ENCODE results near the gene KPNA5.
A peak's percentile ranks its signal among the peaks of the same experiment; 100 is the strongest.
"Not testable (repeated sequence)": the region's sequence is repeated elsewhere in the genome, so short reads cannot be mapped to it uniquely, and the experiment has no call there.

Gene KPNA5

DNA sequence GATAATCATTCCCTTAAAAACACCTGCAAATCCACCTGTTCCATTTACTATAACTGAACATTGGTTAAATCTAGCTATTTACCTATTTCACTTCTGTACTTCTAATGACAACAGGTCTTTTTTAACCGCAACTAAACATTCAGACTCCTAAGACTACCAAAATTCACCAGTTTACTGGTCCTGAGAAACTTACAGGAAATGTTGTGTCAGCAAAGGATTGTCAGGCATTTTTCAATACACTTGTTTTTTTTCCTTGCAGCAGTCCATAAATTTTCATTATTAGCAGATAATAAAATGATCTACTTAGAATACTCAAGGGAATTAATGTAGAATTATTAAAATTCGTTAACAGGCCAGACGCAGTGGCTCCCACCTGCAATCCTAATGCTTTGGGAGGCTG is 17.7 kb upstream of the KPNA5 start:
- Histone ChIP-seq H3K23ac (ENCODE audit: low read length) (no peak overlapping the region), H2AK5ac (ENCODE audit: low read length) (no peak overlapping the region), H2BK5ac (ENCODE audit: low read depth, low read length, poor library complexity) (no peak overlapping the region), H3K14ac (ENCODE audit: low read length) (no peak overlapping the region), H3K4me2 (ENCODE audit: low read length) (no peak overlapping the region), H4K91ac (ENCODE audit: low read depth, low read length) (no peak overlapping the region), H3K4ac (ENCODE audit: low read depth, low read length) (no peak overlapping the region), H3K79me2 (ENCODE audit: control insufficient read depth, insufficient read depth, low read length, poor library complexity) (peaks cover 6% of the 10 kb centered on the region), H3K27ac (ENCODE audit: low read depth, low read length) (no peak overlapping the region), H2AFZ (ENCODE audit: insufficient read depth, low read length, poor library complexity) (no peak overlapping the region), H3K9me3 (ENCODE audit: insufficient read depth, low read depth, low read length) (no peaks in the 10 kb centered on the region), H3K36me3 (ENCODE audit: control insufficient read depth in 1 of 2, insufficient read depth in 2 of 2, low read length in 2 of 2) (no peaks in the 10 kb centered on the region), H2BK120ac (ENCODE audit: insufficient read depth, low read length, poor library complexity) (no peak overlapping the region), H3K27me3 (ENCODE audit: insufficient read depth, low read length) (no peaks in the 10 kb centered on the region), H3K79me1 (ENCODE audit: low read length) (peaks cover 3% of the 10 kb centered on the region), H4K8ac (ENCODE audit: low read depth, low read length) (no peak overlapping the region), H3K4me3 (ENCODE audit: low read depth, low read length) (no peak overlapping the region), H2BK12ac (ENCODE audit: low read length) (no peak overlapping the region), H3K4me1 (ENCODE audit: control insufficient read depth in 1 of 2, insufficient read depth in 2 of 2, low read length in 2 of 2) (peaks cover 0 to 2% of the 10 kb centered on the region in 2 experiments), H3K18ac (ENCODE audit: low read length) (no peak overlapping the region), H3K9ac (ENCODE audit: low read length) (no peak overlapping the region), H4K12ac (ENCODE audit: low read depth, low read length) (no peak overlapping the region)
- no peak for DNase-seq
- WGBS (ENCODE audit: extremely low coverage, insufficient coverage, insufficient read length): no CpG with 5 or more reads among the region's 3 CpGs

DNA sequence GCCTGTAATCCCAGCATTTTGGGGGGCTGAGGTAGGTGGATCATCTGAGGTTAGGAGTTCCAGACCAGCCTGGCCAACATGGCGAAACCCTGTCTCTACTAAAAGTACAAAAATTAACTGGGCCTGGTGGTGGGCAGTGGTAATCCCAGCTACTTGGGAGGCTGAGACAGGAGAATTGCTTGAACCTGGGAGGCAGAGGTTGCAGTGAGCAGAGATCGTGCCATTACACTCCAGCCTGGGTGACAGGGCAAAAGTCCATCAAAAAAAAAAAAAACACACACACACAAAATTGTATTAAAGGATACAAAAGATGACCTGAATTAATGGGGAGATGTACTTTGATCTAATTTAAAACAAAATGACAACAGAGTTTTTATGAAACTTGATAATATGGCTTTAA is 16.8 kb upstream of the KPNA5 start:
- not testable (repeated sequence) for H3K18ac ChIP-seq (ENCODE audit: low read length); H3K36me3 ChIP-seq (ENCODE audit: control insufficient read depth in 1 of 2, insufficient read depth in 2 of 2, low read length in 2 of 2); H2BK12ac ChIP-seq (ENCODE audit: low read length); H3K4me2 ChIP-seq (ENCODE audit: low read length); H3K4me1 ChIP-seq (ENCODE audit: control insufficient read depth in 1 of 2, insufficient read depth in 2 of 2, low read length in 2 of 2); H3K9ac ChIP-seq (ENCODE audit: low read length); H2AFZ ChIP-seq (ENCODE audit: insufficient read depth, low read length, poor library complexity); H2BK5ac ChIP-seq (ENCODE audit: low read depth, low read length, poor library complexity); H2AK5ac ChIP-seq (ENCODE audit: low read length); H3K9me3 ChIP-seq (ENCODE audit: insufficient read depth, low read depth, low read length); H4K91ac ChIP-seq (ENCODE audit: low read depth, low read length); DNase-seq; H3K79me1 ChIP-seq (ENCODE audit: low read length); H3K27me3 ChIP-seq (ENCODE audit: insufficient read depth, low read length); H3K79me2 ChIP-seq (ENCODE audit: control insufficient read depth, insufficient read depth, low read length, poor library complexity); H3K23ac ChIP-seq (ENCODE audit: low read length); H2BK120ac ChIP-seq (ENCODE audit: insufficient read depth, low read length, poor library complexity); H3K14ac ChIP-seq (ENCODE audit: low read length); H4K8ac ChIP-seq (ENCODE audit: low read depth, low read length); H4K12ac ChIP-seq (ENCODE audit: low read depth, low read length); H3K4me3 ChIP-seq (ENCODE audit: low read depth, low read length); H3K27ac ChIP-seq (ENCODE audit: low read depth, low read length)
- H3K4ac ChIP-seq (ENCODE audit: low read depth, low read length): peak overlapping the region; percentile 79
- WGBS (ENCODE audit: extremely low coverage, insufficient coverage, insufficient read length): no CpG with 5 or more reads among the region's 2 CpGs

DNA sequence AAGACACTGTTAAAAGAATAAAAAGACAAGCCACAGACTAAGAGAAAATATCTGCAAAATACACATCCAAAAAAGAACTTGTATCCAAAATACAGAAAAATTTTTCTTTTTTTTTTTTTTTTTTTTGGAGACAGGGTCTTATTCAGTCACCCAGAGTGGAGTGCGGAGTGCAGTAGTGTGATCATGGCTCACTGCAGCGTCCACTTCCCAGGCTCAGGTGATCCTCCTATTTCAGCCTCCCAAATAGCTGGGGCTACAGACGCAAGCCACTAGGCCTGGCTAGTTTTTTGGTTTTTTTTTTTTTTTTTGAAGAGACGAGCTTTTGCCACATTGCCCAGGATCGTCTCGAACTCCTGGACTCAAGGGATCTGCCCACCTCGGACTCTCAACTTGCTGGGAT is 15.5 kb upstream of the KPNA5 start:
- H2AFZ ChIP-seq (ENCODE audit: insufficient read depth, low read length, poor library complexity): no peak overlapping the region
- H3K18ac ChIP-seq (ENCODE audit: low read length): no peak overlapping the region
- H3K27ac ChIP-seq (ENCODE audit: low read depth, low read length): no peak overlapping the region
- no peak overlapping the region for H3K14ac ChIP-seq (ENCODE audit: low read length)
- H3K9me3 ChIP-seq (ENCODE audit: insufficient read depth, low read depth, low read length): no peaks in the 10 kb centered on the region
- H2AK5ac ChIP-seq (ENCODE audit: low read length): no peak overlapping the region
- H4K8ac ChIP-seq (ENCODE audit: low read depth, low read length): no peak overlapping the region
- H2BK5ac ChIP-seq (ENCODE audit: low read depth, low read length, poor library complexity): no peak overlapping the region
- no peak overlapping the region for H2BK120ac ChIP-seq (ENCODE audit: insufficient read depth, low read length, poor library complexity)
- no peaks in the 10 kb centered on the region for H3K36me3 ChIP-seq (ENCODE audit: control insufficient read depth in 1 of 2, insufficient read depth in 2 of 2, low read length in 2 of 2)
- no peak for DNase-seq
- no peak overlapping the region for H3K4me3 ChIP-seq (ENCODE audit: low read depth, low read length)
- H4K12ac ChIP-seq (ENCODE audit: low read depth, low read length): no peak overlapping the region
- H3K4me1 ChIP-seq (ENCODE audit: control insufficient read depth in 1 of 2, insufficient read depth in 2 of 2, low read length in 2 of 2): peaks cover 0 to 2% of the 10 kb centered on the region in 2 experiments
- no peak overlapping the region for H4K91ac ChIP-seq (ENCODE audit: low read depth, low read length)
- no peaks in the 10 kb centered on the region for H3K27me3 ChIP-seq (ENCODE audit: insufficient read depth, low read length)
- H2BK12ac ChIP-seq (ENCODE audit: low read length): no peak overlapping the region
- no peak overlapping the region for H3K4me2 ChIP-seq (ENCODE audit: low read length)
- no peak overlapping the region for H3K9ac ChIP-seq (ENCODE audit: low read length)
- peaks cover 8% of the 10 kb centered on the region for H3K79me2 ChIP-seq (ENCODE audit: control insufficient read depth, insufficient read depth, low read length, poor library complexity)
- WGBS (ENCODE audit: extremely low coverage, insufficient coverage, insufficient read length): no CpG with 5 or more reads among the region's 7 CpGs
- no peak overlapping the region for H3K23ac ChIP-seq (ENCODE audit: low read length)
- no peak overlapping the region for H3K4ac ChIP-seq (ENCODE audit: low read depth, low read length)
- H3K79me1 ChIP-seq (ENCODE audit: low read length): peaks cover 5% of the 10 kb centered on the region

DNA sequence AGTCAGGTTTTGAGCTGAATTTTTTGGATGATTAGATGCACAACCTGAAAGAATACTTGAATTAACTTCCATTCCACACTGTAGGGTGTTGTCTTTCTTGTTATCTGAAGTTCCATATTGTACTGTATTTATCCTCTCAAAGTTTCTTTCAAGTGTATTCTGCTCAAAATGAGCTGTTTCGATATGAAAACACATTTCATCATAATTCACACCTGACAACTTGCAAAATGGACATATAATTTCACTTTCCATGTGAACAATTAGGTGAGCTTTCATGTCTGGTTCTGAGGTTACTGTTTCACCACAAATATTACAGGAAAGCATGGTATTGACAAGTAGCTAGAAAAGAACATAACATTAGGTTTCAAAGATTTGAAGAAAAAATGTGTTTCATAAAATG is 14.1 kb upstream of the KPNA5 start:
- H3K14ac ChIP-seq (ENCODE audit: low read length): no peak overlapping the region
- no peaks in the 10 kb centered on the region for H3K27me3 ChIP-seq (ENCODE audit: insufficient read depth, low read length)
- no peak overlapping the region for H2AK5ac ChIP-seq (ENCODE audit: low read length)
- no peak overlapping the region for H4K8ac ChIP-seq (ENCODE audit: low read depth, low read length)
- H3K79me2 ChIP-seq (ENCODE audit: control insufficient read depth, insufficient read depth, low read length, poor library complexity): peaks cover 8% of the 10 kb centered on the region
- no peak overlapping the region for H3K27ac ChIP-seq (ENCODE audit: low read depth, low read length)
- DNase-seq: no peak
- no peaks in the 10 kb centered on the region for H3K9me3 ChIP-seq (ENCODE audit: insufficient read depth, low read depth, low read length)
- no peak overlapping the region for H4K91ac ChIP-seq (ENCODE audit: low read depth, low read length)
- H3K4me3 ChIP-seq (ENCODE audit: low read depth, low read length): no peak overlapping the region
- H4K12ac ChIP-seq (ENCODE audit: low read depth, low read length): no peak overlapping the region
- no peak overlapping the region for H3K18ac ChIP-seq (ENCODE audit: low read length)
- peaks cover 0 to 2% of the 10 kb centered on the region in 2 experiments for H3K4me1 ChIP-seq (ENCODE audit: control insufficient read depth in 1 of 2, insufficient read depth in 2 of 2, low read length in 2 of 2)
- no peaks in the 10 kb centered on the region for H3K36me3 ChIP-seq (ENCODE audit: control insufficient read depth in 1 of 2, insufficient read depth in 2 of 2, low read length in 2 of 2)
- peaks cover 5% of the 10 kb centered on the region for H3K79me1 ChIP-seq (ENCODE audit: low read length)
- no peak overlapping the region for H3K4ac ChIP-seq (ENCODE audit: low read depth, low read length)
- no CpG with 5 or more reads among the region's 1 CpG for WGBS (ENCODE audit: extremely low coverage, insufficient coverage, insufficient read length)
- no peak overlapping the region for H2BK5ac ChIP-seq (ENCODE audit: low read depth, low read length, poor library complexity)
- no peak overlapping the region for H2AFZ ChIP-seq (ENCODE audit: insufficient read depth, low read length, poor library complexity)
- H3K23ac ChIP-seq (ENCODE audit: low read length): no peak overlapping the region
- H3K4me2 ChIP-seq (ENCODE audit: low read length): no peak overlapping the region
- H2BK12ac ChIP-seq (ENCODE audit: low read length): no peak overlapping the region
- H3K9ac ChIP-seq (ENCODE audit: low read length): no peak overlapping the region
- H2BK120ac ChIP-seq (ENCODE audit: insufficient read depth, low read length, poor library complexity): no peak overlapping the region
